Stimulated activated CD4-positive, alpha-beta T cell treated with anti-CD3 and anti-CD28 coated beads, Interleukin-1b, Interleukin-23, amount 100 ng/mL, for 4 hours (primary cell): Measurements from ENCODE around the gene PCDHGA6.
"Not testable (repeated sequence)": the region's sequence is repeated elsewhere in the genome, so short reads cannot be mapped to it uniquely, and the experiment has no call there.

ENCODE experiments used
- DNase-seq, 2 donors: peaks; one replicate each; pipeline ENCODE4 v3.0.0-alpha.2; 2020; ENCODE audit warnings: low read depth in 2 of 2

PCDHGA6 gene

GRCh38 chr5:141373673-141374317, at the start of gene PCDHGA6:
Gene PCDHGA6, plus strand, starts transcription at chr5:141373891. Its CDS starts 193 bp downstream, at chr5:141374084.
- DNase-seq, result no peak

GRCh38 chr5:141326088-141326854, 47.4 kb upstream of the PCDHGA6 start:
- peak; percentile 43 to 54 for DNase-seq

- DNase-seq, result no peak
Observed at GRCh38 chr5:141328231-141328630, 45.5 kb upstream of the PCDHGA6 start.

DNA sequence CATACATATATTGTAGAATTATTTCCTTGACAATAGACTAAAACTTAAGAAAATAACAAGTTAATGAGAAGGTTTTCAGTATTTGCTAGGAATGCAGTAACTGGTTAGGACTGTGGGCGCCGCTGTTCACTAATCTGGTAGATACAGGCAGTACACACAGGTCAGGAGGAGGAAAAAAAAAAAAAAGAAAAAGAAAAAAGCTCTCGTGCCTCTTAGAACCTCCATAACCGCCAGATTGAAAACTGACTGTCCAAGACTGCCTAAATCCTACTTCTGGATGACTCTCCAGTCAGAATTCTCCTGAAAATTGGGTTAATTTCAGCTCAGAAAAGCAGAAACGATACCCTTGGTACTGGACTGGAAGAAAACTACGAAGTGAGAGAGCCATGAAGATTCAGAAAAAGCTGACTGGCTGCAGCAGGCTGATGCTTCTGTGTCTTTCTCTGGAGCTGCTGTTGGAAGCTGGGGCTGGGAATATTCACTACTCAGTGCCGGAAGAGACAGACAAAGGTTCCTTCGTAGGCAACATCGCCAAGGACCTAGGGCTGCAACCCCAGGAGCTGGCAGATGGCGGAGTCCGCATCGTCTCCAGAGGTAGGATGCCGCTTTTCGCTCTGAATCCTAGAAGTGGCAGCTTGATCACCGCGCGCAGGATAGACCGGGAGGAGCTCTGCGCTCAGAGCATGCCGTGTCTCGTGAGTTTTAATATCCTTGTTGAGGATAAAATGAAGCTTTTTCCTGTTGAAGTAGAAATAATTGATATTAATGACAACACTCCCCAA, 43.2 kb upstream of the PCDHGA6 start, which contains the start of gene PCDHGA1:
Gene PCDHGA1 (plus strand): TSS at position 216 of the 782 bp plus-strand sequence.
- DNase-seq, result no peak

DNA sequence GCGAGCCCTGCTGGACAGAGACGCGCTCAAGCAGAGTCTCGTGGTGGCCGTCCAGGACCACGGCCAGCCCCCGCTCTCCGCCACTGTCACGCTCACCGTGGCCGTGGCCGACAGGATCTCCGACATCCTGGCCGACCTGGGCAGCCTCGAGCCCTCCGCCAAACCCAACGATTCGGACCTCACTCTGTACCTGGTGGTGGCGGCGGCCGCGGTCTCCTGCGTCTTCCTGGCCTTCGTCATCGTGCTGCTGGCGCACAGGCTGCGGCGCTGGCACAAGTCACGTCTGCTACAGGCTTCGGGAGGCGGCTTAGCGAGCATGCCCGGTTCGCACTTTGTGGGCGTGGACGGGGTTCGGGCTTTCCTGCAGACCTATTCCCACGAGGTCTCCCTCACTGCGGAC, 41.1 kb upstream of the PCDHGA6 start:
- not testable (repeated sequence) for DNase-seq

DNA sequence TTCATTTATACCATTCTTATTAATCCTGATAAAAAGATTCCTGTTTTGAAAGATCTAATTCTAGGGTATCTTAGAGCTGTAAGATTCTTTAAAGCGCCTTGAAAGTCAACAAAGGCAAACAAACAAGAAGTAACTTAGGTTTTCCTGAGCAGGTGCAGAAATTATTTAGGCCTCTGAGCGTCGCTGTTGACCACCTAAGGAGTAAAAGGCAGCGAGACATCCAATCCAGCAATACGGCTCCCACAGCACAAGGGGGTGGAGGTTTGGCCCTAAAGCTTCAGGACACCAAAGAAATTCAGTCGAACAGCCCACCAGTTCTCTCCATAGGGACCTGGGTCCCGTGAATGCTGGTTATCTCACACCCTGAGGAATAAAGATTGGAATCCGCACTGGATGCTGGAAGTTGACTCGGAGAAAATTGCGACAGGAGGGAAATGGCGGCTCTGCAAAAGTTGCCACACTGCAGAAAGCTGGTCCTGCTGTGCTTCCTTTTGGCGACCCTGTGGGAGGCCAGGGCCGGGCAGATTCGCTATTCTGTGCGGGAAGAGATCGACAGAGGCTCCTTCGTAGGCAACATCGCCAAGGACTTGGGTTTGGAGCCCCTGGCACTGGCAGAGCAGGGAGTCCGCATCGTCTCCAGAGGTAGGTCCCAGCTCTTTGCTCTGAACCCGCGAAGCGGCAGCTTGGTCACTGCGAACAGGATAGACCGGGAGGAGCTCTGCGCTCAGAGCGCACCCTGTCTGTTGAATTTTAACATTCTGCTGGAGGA, 35.0 kb upstream of the PCDHGA6 start, which contains the start of gene PCDHGA2:
Gene PCDHGA2 (plus strand): TSS at position 223 of the 769 bp plus-strand sequence.
- DNase-seq, result no peak

- not testable (repeated sequence) for DNase-seq
Observed at GRCh38 chr5:141340781-141341354, 32.8 kb upstream of the PCDHGA6 start.

GRCh38 chr5:141342773-141343172, 30.9 kb upstream of the PCDHGA6 start:
- DNase-seq, result no peak

- DNase-seq, result no peak
Observed at GRCh38 chr5:141343242-141343952, 30.3 kb upstream of the PCDHGA6 start, which contains the start of gene PCDHGA3. Gene PCDHGA3, plus strand, starts transcription at chr5:141343829. Its CDS starts 205 bp downstream, at chr5:141344034.

DNA sequence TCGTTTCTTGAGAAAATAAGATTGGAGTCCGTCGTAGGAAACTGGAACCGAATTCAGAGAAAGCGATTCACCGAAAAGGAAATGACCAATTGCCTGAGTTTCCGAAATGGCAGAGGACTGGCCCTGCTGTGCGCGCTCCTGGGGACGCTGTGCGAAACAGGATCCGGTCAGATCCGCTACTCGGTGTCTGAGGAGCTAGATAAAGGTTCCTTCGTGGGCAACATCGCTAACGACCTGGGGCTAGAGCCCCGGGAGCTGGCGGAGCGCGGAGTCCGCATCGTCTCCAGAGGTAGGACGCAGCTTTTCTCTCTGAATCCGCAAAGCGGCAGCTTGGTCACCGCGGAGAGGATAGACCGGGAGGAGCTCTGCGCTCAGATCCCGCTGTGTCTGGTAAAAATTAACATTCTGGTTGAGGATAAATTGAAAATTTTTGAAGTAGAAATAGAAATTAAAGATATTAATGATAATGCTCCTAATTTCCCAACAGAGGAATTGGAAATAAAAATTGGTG, 29.7 kb upstream of the PCDHGA6 start:
- no peak for DNase-seq

DNA sequence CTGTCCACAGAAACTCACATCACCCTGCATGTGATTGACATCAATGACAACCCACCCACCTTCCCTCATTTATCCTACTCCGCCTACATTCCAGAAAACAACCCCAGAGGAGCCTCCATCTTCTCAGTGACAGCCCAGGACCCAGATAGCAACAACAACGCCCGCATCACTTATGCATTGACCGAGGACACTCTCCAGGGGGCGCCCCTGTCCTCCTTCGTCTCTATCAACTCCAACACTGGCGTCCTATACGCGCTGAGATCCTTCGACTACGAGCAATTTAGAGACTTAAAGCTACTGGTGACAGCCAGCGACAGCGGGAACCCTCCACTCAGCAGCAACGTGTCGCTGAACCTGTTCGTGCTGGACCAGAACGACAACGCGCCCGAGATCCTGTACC, 28.4 kb upstream of the PCDHGA6 start:
- DNase-seq, result no peak

GRCh38 chr5:141346017-141346416, 27.7 kb upstream of the PCDHGA6 start:
- DNase-seq, result not testable (repeated sequence)

GRCh38 chr5:141349917-141350619, 23.6 kb upstream of the PCDHGA6 start, which contains the start of gene PCDHGB1:
Gene PCDHGB1, plus strand, starts transcription at chr5:141350099. Its CDS starts 162 bp downstream, at chr5:141350261.
- no peak for DNase-seq

DNA sequence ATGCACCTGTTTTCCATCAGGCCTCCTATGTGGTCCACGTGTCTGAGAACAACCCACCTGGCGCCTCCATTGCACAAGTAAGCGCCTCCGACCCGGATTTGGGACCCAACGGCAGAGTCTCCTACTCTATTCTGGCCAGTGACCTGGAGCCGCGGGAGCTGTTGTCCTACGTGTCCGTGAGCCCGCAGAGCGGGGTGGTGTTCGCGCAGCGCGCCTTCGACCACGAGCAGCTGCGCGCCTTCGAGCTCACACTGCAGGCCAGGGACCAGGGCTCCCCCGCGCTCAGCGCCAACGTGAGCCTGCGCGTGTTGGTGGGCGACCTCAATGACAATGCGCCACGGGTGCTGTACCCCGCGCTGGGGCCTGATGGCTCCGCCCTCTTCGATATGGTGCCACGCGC, 22.1 kb upstream of the PCDHGA6 start:
- DNase-seq, result no peak

DNA sequence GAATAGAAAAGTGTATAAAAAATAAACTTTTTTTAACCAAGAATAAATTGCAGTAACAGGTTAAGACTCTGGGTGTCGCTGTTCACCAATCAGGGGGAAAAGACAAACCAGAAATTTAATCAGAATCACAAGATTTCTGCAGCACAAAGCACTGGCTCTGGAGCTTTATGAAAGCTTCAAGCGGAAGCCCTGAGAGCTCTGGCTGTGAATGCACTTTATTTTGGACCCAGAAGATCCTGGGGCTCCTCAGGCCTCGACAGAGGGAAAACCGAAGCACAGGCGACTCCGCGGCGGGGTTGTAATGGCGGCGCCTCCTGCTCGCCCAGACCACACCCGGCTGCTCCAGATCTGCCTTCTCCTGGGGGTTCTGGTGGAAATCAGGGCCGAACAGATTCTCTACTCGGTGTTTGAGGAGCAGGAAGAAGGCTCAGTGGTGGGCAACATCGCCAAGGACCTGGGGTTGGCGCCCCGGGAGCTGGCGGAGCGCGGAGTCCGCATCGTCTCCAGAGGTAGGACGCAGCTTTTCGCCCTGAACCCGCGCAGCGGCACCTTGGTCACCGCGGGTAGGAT, 18.7 kb upstream of the PCDHGA6 start, which contains the start of gene PCDHGA4:
Gene PCDHGA4 (plus strand): TSS at position 122 of the 570 bp plus-strand sequence. CDS start 87 bp downstream, at position 209.
- DNase-seq, result no peak

DNA sequence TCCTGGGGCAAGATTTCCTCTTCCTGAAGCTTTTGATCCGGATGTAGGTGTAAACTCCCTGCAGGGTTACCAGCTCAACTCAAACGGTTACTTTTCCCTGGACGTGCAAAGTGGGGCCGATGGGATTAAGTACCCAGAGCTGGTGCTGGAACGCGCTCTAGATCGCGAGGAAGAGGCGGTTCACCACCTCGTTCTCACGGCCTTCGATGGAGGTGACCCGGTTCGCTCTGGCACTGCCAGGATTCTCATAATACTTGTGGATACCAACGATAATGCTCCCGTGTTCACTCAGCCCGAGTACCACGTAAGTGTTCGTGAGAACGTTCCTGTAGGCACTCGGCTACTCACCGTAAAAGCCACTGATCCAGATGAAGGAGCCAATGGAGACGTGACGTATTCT, 18.1 kb upstream of the PCDHGA6 start:
- no peak for DNase-seq

DNA sequence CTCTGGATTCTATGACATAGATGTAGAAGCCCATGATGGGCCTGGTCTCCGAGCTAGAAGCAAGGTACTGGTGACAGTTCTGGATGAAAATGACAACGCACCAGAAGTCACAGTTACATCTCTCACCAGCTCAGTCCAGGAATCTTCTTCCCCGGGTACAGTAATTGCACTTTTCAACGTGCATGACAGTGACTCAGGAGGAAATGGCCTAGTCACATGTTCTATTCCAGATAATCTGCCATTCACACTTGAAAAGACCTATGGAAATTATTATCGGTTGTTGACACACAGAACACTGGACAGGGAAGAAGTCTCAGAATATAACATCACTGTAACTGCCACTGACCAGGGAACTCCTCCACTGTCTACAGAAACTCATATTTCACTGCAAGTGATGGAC, 17.6 kb upstream of the PCDHGA6 start:
- no peak for DNase-seq

- DNase-seq, result no peak
Observed at GRCh38 chr5:141356950-141357349, 16.7 kb upstream of the PCDHGA6 start.
